PC-3 (cell line): ENCODE data around the gene UBE3D.

Experiments
- CTCF ChIP-seq: fragments of 300-600 bp; sonication (generic); conservative IDR thresholded peaks from 2 replicates; pipeline ENCODE4 v1.5.1; 2017; ENCODE audit warnings: antibody characterized with exemption, low read depth, mild to moderate bottlenecking, low read length
- EZH2 ChIP-seq: fragments of 300-600 bp; sonication (generic); IDR thresholded peaks from one replicate; pipeline ENCODE4 v1.6.1; 2017; ENCODE audit warnings: antibody characterized with exemption, mild to moderate bottlenecking, low read length; ENCODE audit not compliant: unreplicated experiment
- EZH2phosphoT487 ChIP-seq: fragments of 300-600 bp; sonication (generic); IDR thresholded peaks from 2 replicates; pipeline ENCODE4 v1.6.1; 2018; ENCODE audit warnings: mild to moderate bottlenecking, antibody characterized with exemption, low read length, borderline replicate concordance

- TF ChIP-seq EZH2 (no peak), CTCF (no peak), EZH2phosphoT487 (no peak)
Measured at GRCh38 chr6:82906489-82906888, 159.2 kb downstream of the UBE3D start.
